PFSK-1 (cell line): ENCODE measurements around the gene LRRC30.

Experiments
- POLR2AphosphoS5 ChIP-seq: IDR thresholded peaks from 2 replicates; pipeline ENCODE4 v1.6.1; 2012; ENCODE audit warnings: low read depth, mild to moderate bottlenecking, control low read depth, low read length, moderate library complexity
- TAF1 ChIP-seq: IDR thresholded peaks from 2 replicates; pipeline ENCODE4 v1.6.1; 2012; ENCODE audit warnings: low read length, control low read depth, borderline replicate concordance; ENCODE audit not compliant: insufficient read depth
- TF ChIP-seq, protein P1 (sequence below), 2 experiments: IDR thresholded peaks; 2 replicates each; pipeline versions ENCODE4 v1.6.1 to v1.8.0; 2011 to 2012; ENCODE audit warnings: low read depth in 2 of 2, low read length in 2 of 2, control low read depth in 1 of 2, inconsistent platforms in 1 of 2, mild to moderate bottlenecking in 1 of 2, moderate library complexity in 1 of 2; ENCODE audit not compliant: insufficient read depth in 1 of 2

DNA sequence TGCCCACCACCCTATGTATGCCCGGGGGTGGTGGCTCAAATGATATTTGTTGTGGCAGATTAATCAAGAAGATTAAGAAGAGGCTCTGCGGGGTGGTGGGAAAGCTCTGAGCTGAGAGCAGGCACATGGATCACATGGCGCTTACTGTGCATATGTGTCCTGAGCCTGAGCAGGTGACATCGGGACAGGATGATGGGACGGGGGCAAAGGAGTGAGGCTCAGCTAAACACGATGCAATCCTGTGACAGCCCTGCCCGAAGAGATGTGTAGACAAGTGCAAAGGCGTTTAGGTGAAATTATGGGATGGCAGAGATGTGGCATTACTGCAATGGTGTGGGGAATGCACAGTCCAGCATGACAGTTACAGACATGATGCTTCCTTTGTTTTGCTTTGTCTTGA lies 6.0 kb downstream of the LRRC30 start:
- TF ChIP-seq, protein P1, sequence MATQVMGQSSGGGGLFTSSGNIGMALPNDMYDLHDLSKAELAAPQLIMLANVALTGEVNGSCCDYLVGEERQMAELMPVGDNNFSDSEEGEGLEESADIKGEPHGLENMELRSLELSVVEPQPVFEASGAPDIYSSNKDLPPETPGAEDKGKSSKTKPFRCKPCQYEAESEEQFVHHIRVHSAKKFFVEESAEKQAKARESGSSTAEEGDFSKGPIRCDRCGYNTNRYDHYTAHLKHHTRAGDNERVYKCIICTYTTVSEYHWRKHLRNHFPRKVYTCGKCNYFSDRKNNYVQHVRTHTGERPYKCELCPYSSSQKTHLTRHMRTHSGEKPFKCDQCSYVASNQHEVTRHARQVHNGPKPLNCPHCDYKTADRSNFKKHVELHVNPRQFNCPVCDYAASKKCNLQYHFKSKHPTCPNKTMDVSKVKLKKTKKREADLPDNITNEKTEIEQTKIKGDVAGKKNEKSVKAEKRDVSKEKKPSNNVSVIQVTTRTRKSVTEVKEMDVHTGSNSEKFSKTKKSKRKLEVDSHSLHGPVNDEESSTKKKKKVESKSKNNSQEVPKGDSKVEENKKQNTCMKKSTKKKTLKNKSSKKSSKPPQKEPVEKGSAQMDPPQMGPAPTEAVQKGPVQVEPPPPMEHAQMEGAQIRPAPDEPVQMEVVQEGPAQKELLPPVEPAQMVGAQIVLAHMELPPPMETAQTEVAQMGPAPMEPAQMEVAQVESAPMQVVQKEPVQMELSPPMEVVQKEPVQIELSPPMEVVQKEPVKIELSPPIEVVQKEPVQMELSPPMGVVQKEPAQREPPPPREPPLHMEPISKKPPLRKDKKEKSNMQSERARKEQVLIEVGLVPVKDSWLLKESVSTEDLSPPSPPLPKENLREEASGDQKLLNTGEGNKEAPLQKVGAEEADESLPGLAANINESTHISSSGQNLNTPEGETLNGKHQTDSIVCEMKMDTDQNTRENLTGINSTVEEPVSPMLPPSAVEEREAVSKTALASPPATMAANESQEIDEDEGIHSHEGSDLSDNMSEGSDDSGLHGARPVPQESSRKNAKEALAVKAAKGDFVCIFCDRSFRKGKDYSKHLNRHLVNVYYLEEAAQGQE (IDR thresholded peaks at IDR 0.05; ENCODE audit: insufficient read depth in 1 of 2, low read depth in 2 of 2, low read length in 2 of 2), result no peak
- TF ChIP-seq TAF1 (no peak), POLR2AphosphoS5 (no peak)
